HepG2 (cell line): ENCODE results near the gene PBLD. TPM values are rescaled to one million over a fixed set of nuclear protein-coding genes. Genes with fewer than 3 reads are reported as not detected.
A peak's percentile ranks its signal among the peaks of the same experiment; 100 is the strongest.

Experiments used
- FOSL2 ChIP-seq: sonication (generic); formaldehyde crosslinking; IDR thresholded peaks from 2 replicates; pipeline ENCODE4 v1.4.0; 2020; ENCODE audit warnings: missing genetic modification reagents
- FOXC1 ChIP-seq: sonication (generic); formaldehyde crosslinking; IDR thresholded peaks from 2 replicates; pipeline ENCODE4 v1.8.0; 2022; ENCODE audit warnings: mild to moderate bottlenecking, missing genetic modification reagents, borderline replicate concordance
- KDM3A ChIP-seq: IDR thresholded peaks from 2 replicates; pipeline ENCODE4 v1.6.1; 2018; ENCODE audit warnings: low read depth, missing compliant biosample characterization
- MTA1 ChIP-seq: sonication (generic); formaldehyde crosslinking; IDR thresholded peaks from 2 replicates; pipeline ENCODE4 v1.4.0; 2020; ENCODE audit warnings: missing genetic modification reagents, mild to moderate bottlenecking, borderline replicate concordance
- NFE2L2 ChIP-seq: fragments of 150-350 bp; IDR thresholded peaks from 2 replicates; pipeline ENCODE4 v1.6.1; 2014; ENCODE audit warnings: low read length
- PHF5A ChIP-seq: IDR thresholded peaks from one replicate; pipeline ENCODE4 v1.6.1; 2018; ENCODE audit warnings: low read depth, missing genetic modification reagents; ENCODE audit not compliant: unreplicated experiment
- ZFAT ChIP-seq: sonication (generic); formaldehyde crosslinking; conservative IDR thresholded peaks from 2 replicates; pipeline ENCODE4 v1.8.1; 2023; ENCODE audit warnings: missing genetic modification reagents, inconsistent platforms
- ZFY ChIP-seq: sonication (generic); formaldehyde crosslinking; IDR thresholded peaks from 2 replicates; pipeline ENCODE4 v1.4.0; 2020; ENCODE audit warnings: missing genetic modification reagents
- ZNF607 ChIP-seq: sonication (generic); formaldehyde crosslinking; IDR thresholded peaks from 2 replicates; pipeline ENCODE4 v1.5.1; 2020; ENCODE audit warnings: missing genetic modification reagents, mild to moderate bottlenecking, borderline replicate concordance
- ZNF768 ChIP-seq: sonication (generic); formaldehyde crosslinking; IDR thresholded peaks from 2 replicates; pipeline ENCODE4 v1.4.0; 2020; ENCODE audit warnings: missing genetic modification reagents
- polyA plus RNA-seq, 8 experiments: library from polyadenylated mRNA; depleted of rRNA in 3 of 8; stranded (reverse) in 7 of 8; unstranded in 1 of 8; fragments of >200 nt; fragmentation: Illumina TruSeq in 4 of 8; extraction: Trizol in 4 of 8; gene quantifications; 2 replicates each; pipeline versions ENCODE4 v1.2.1 to v1.2.3, GENCODE V29; 2011 to 2016; ENCODE audit warnings: low read depth in 4 of 8, missing spikeins in 1 of 8, mixed read lengths in 1 of 8; ENCODE audit not compliant: insufficient read depth in 1 of 8
- total RNA-seq, 5 experiments: library from RNA; depleted of rRNA; stranded (reverse); fragments of >200 nt; fragmentation: Illumina TruSeq; extraction: Trizol; gene quantifications; 2 replicates each; pipeline ENCODE4 v1.2.3, GENCODE V29; 2016; ENCODE audit warnings: low read depth in 1 of 5
- TF ChIP-seq, protein P1 (sequence below): sonication (generic); formaldehyde crosslinking; conservative IDR thresholded peaks from 2 replicates; pipeline ENCODE4 v1.5.0; 2020; ENCODE audit warnings: missing genetic modification reagents
- TF ChIP-seq, protein P2 (sequence below): sonication (generic); formaldehyde crosslinking; IDR thresholded peaks from 2 replicates; pipeline ENCODE4 v1.4.0; 2020; ENCODE audit warnings: mild to moderate bottlenecking, missing genetic modification reagents
- TF ChIP-seq, protein P3 (sequence below): sonication (generic); formaldehyde crosslinking; IDR thresholded peaks from 2 replicates; pipeline ENCODE4 v1.5.0; 2020; ENCODE audit warnings: mild to moderate bottlenecking, missing genetic modification reagents, borderline replicate concordance
- TF ChIP-seq, protein P4 (sequence below): sonication (generic); formaldehyde crosslinking; IDR thresholded peaks from 2 replicates; pipeline ENCODE4 v1.4.0; 2020; ENCODE audit warnings: mild to moderate bottlenecking, missing genetic modification reagents

PBLD gene
- total and polyA plus RNA-seq, 2 of the 13 experiments (the other 11 are each of a cell fraction or from before 2014, with no cell fraction given): 0.42 to 3.1 TPM

DNA sequence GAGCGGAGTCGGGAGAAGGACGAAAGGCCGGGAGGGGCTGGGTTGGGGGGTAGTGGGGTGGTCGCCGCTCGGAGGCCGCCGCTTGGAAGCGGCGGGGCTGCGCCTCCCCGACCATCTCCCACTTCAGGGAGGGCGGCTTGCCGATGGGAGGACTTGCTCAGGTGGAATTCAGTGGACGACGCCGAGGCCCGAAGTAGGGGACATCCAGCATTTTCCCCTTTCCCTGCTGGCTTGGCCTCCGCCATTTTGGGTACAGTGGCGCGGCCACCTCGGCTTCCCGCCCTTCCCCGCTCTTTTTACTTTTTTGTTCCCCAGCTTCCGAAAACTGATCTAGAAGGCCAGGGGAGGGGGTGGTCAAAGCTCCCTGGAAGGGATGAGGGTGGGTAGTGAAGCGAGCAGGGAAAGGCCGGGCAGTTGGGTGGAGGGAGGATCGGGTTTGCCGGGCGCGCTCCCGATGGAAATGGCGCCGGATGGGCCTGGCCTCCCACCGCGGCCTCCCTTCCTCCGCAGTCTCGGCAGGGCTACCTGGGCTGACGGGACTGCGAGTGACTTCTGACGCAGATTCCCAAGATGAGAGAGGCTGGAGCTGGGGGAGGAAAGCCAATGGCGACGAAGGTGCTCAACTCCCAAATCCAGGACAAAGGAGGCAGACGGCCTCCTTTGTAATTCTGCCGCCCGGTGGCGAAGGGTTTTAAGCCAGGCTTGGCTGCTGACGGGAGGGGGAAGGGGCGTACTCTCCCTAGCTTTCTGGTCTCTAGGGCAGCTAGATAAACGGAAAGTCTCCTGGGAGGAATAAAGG lies at the start of gene PBLD (continued):
- TF ChIP-seq KDM3A (CRISPR knock-in tag) (peak; percentile 71; the same call in 1 of the 2 replicates), FOXC1 (CRISPR knock-in tag) (no peak), ZNF607 (CRISPR knock-in tag) (no peak), NFE2L2 (no peak), FOSL2 (CRISPR knock-in tag) (peak; percentile 19; the same call in 1 of the 2 replicates), PHF5A (CRISPR knock-in tag) (no peak), ZNF768 (CRISPR knock-in tag) (peak; percentile 58; the same call in 1 of the 2 replicates), MTA1 (CRISPR knock-in tag) (no peak; the same call in 1 of the 2 replicates), ZFY (CRISPR knock-in tag) (peak; percentile 82), ZFAT (CRISPR knock-in tag) (no peak)
- TF ChIP-seq, protein P1, sequence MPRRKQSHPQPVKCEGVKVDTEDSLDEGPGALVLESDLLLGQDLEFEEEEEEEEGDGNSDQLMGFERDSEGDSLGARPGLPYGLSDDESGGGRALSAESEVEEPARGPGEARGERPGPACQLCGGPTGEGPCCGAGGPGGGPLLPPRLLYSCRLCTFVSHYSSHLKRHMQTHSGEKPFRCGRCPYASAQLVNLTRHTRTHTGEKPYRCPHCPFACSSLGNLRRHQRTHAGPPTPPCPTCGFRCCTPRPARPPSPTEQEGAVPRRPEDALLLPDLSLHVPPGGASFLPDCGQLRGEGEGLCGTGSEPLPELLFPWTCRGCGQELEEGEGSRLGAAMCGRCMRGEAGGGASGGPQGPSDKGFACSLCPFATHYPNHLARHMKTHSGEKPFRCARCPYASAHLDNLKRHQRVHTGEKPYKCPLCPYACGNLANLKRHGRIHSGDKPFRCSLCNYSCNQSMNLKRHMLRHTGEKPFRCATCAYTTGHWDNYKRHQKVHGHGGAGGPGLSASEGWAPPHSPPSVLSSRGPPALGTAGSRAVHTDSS (CRISPR knock-in tag): no peak
- TF ChIP-seq, protein P2, sequence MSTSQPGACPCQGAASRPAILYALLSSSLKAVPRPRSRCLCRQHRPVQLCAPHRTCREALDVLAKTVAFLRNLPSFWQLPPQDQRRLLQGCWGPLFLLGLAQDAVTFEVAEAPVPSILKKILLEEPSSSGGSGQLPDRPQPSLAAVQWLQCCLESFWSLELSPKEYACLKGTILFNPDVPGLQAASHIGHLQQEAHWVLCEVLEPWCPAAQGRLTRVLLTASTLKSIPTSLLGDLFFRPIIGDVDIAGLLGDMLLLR (CRISPR knock-in tag): peak; percentile 35; the same call in 1 of the 2 replicates
- TF ChIP-seq, protein P3, sequence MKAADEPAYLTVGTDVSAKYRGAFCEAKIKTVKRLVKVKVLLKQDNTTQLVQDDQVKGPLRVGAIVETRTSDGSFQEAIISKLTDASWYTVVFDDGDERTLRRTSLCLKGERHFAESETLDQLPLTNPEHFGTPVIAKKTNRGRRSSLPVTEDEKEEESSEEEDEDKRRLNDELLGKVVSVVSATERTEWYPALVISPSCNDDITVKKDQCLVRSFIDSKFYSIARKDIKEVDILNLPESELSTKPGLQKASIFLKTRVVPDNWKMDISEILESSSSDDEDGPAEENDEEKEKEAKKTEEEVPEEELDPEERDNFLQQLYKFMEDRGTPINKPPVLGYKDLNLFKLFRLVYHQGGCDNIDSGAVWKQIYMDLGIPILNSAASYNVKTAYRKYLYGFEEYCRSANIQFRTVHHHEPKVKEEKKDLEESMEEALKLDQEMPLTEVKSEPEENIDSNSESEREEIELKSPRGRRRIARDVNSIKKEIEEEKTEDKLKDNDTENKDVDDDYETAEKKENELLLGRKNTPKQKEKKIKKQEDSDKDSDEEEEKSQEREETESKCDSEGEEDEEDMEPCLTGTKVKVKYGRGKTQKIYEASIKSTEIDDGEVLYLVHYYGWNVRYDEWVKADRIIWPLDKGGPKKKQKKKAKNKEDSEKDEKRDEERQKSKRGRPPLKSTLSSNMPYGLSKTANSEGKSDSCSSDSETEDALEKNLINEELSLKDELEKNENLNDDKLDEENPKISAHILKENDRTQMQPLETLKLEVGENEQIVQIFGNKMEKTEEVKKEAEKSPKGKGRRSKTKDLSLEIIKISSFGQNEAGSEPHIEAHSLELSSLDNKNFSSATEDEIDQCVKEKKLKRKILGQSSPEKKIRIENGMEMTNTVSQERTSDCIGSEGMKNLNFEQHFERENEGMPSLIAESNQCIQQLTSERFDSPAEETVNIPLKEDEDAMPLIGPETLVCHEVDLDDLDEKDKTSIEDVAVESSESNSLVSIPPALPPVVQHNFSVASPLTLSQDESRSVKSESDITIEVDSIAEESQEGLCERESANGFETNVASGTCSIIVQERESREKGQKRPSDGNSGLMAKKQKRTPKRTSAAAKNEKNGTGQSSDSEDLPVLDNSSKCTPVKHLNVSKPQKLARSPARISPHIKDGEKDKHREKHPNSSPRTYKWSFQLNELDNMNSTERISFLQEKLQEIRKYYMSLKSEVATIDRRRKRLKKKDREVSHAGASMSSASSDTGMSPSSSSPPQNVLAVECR (CRISPR knock-in tag): 0 out of 2 replicates have a peak, but pooled peaks have one; percentile 8
- TF ChIP-seq, protein P4, sequence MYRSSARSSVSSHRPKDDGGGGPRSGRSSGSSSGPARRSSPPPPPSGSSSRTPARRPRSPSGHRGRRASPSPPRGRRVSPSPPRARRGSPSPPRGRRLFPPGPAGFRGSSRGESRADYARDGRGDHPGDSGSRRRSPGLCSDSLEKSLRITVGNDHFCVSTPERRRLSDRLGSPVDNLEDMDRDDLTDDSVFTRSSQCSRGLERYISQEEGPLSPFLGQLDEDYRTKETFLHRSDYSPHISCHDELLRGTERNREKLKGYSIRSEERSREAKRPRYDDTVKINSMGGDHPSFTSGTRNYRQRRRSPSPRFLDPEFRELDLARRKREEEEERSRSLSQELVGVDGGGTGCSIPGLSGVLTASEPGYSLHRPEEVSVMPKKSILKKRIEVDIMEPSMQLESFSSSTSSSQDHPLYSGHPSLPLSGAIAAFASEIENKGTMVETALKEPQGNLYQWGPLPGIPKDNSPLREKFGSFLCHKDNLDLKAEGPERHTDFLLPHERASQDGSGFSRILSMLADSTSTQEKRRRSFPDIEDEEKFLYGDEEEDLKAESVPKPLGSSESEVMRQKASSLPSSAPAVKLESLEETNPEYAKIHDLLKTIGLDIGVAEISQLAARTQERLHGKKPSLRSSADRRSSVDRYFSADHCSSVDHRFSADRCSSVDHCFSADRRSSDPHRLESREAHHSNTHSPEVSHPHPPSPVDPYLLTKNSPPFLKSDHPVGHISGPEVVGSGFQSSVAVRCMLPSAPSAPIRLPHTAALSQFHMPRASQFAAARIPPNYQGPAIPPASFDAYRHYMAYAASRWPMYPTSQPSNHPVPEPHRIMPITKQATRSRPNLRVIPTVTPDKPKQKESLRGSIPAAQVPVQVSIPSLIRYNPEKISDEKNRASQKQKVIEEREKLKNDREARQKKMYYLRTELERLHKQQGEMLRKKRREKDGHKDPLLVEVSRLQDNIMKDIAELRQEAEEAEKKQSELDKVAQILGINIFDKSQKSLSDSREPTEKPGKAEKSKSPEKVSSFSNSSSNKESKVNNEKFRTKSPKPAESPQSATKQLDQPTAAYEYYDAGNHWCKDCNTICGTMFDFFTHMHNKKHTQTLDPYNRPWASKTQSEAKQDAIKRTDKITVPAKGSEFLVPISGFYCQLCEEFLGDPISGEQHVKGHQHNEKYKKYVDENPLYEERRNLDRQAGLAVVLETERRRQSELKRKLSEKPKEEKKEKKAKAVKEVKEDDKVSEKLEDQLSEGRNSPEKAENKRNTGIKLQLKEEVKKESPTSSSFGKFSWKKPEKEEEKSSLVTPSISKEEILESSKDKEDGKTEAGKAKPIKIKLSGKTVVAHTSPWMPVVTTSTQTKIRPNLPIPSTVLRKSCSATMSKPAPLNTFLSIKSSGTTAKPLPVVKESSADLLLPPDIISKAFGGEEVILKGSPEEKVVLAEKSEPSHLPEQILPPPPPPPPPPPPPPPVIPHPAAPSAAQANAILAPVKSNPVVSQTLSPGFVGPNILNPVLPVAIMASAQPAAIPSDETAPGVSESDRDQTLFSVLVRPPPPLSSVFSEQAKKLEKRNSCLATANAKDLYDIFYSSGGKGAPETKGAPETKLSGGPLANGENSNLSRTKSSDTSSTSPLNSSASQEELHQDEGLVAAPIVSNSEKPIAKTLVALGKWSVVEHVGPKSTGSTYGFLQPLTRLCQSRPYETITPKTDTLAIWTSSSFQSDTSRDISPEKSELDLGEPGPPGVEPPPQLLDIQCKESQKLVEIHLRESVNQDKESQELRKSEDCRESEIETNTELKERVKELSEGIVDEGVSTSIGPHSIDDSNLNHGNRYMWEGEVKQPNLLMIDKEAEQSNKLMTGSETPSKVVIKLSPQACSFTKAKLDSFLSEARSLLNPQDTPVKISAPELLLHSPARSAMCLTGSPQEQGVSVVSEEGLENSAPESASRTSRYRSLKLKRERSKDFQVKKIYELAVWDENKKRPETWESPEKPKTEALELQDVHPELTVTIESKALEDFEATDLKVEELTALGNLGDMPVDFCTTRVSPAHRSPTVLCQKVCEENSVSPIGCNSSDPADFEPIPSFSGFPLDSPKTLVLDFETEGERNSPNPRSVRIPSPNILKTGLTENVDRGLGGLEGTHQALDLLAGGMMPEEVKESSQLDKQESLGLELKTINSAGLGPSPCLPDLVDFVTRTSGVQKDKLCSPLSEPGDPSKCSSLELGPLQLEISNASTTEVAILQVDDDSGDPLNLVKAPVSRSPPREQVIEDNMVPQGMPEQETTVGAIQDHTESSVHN (CRISPR knock-in tag): 0 out of 2 replicates have a peak, but pooled peaks have one; percentile 25
